Loucy (cell line): ENCODE measurements around the gene NHP2.

Source experiments
- H2AFZ ChIP-seq: fragments of 200-600 bp; sonication (generic); 2 replicates; pipeline ENCODE4 v1.6.0; 2016; ENCODE audit warnings: antibody characterized with exemption, mild to moderate bottlenecking, low read length, moderate library complexity
- H3F3A ChIP-seq: fragments of 200-600 bp; 2 replicates; pipeline ENCODE4 v1.6.0; 2016; ENCODE audit warnings: antibody characterized with exemption, low read depth, mild to moderate bottlenecking
- H3K27me3 ChIP-seq: fragments of 200-600 bp; sonication (generic); 2 replicates; pipeline ENCODE4 v1.6.1; 2014; ENCODE audit warnings: low read length, mild to moderate bottlenecking; ENCODE audit not compliant: insufficient read depth, poor library complexity, severe bottlenecking
- H3K36me3 ChIP-seq: fragments of 200-600 bp; sonication (generic); 2 replicates; pipeline ENCODE4 v1.6.1; 2016; ENCODE audit warnings: low read length; ENCODE audit not compliant: insufficient read depth
- H3K4me1 ChIP-seq: fragments of 200-600 bp; sonication (generic); 2 replicates; pipeline ENCODE4 v1.5.1; 2014; ENCODE audit warnings: low read length, mild to moderate bottlenecking; ENCODE audit not compliant: insufficient read depth, poor library complexity, severe bottlenecking
- H3K4me2 ChIP-seq: fragments of 200-600 bp; sonication (generic); 2 replicates; pipeline ENCODE4 v1.6.0; 2014; ENCODE audit warnings: antibody characterized with exemption, low read length, low read depth, mild to moderate bottlenecking; ENCODE audit not compliant: poor library complexity, severe bottlenecking
- H3K4me3 ChIP-seq: fragments of 200-600 bp; sonication (generic); 2 replicates; pipeline ENCODE4 v1.5.1; 2014; ENCODE audit warnings: low read length, mild to moderate bottlenecking, mixed read lengths; ENCODE audit not compliant: poor library complexity, severe bottlenecking
- H3K79me2 ChIP-seq: fragments of 200-600 bp; sonication (generic); 2 replicates; pipeline ENCODE4 v1.6.1; 2014; ENCODE audit warnings: low read length; ENCODE audit not compliant: insufficient read depth
- H3K9ac ChIP-seq: fragments of 200-600 bp; sonication (generic); 2 replicates; pipeline ENCODE4 v1.6.0; 2014; ENCODE audit warnings: mild to moderate bottlenecking, low read depth, low read length, moderate library complexity; ENCODE audit not compliant: poor library complexity, severe bottlenecking
- H3K9me2 ChIP-seq: fragments of 200-600 bp; sonication (generic); replicated peaks from 2 replicates; pipeline ENCODE4 v1.6.1; 2016; ENCODE audit warnings: low read depth, low read length, mixed read lengths
- H3K9me3 ChIP-seq: fragments of 200-600 bp; sonication (generic); 2 replicates; pipeline ENCODE4 v1.6.1; 2014; ENCODE audit warnings: mild to moderate bottlenecking, antibody characterized with exemption, low read length, low read depth; ENCODE audit not compliant: insufficient read depth
- H4K20me1 ChIP-seq: fragments of 200-600 bp; sonication (generic); 2 replicates; pipeline ENCODE4 v1.6.0; 2014; ENCODE audit warnings: antibody characterized with exemption, low read length, mild to moderate bottlenecking; ENCODE audit not compliant: insufficient read depth, poor library complexity, severe bottlenecking
- EZH2phosphoT487 ChIP-seq: fragments of 200-600 bp; IDR thresholded peaks from 2 replicates; pipeline ENCODE4 v1.6.1; 2018; ENCODE audit warnings: antibody characterized with exemption, mild to moderate bottlenecking, moderate library complexity, borderline replicate concordance
- TF ChIP-seq, protein P1 (sequence below): fragments of 200-600 bp; sonication (generic); conservative IDR thresholded peaks from 2 replicates; pipeline ENCODE4 v1.5.1; 2014; ENCODE audit warnings: mild to moderate bottlenecking, antibody characterized with exemption, low read length

The NHP2 gene

DNA sequence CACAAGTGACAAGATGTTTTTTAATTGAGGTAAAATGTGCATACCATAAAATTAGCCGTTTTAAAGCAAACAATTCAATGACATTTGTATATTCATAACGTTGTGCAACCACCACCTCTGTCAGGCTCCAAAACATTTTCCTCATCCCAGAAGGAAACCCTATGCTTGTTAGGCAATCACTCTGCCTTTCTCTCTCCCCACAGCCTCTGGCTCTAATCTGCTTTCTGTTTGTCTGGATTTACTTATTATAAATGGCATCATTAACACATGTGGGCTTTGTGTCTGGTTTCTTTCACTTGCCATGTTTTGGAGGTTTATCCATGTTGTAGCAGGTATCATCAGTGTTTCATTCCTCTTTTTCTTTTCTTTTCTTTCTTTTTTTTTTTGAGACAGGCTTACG is 41.8 kb downstream of the NHP2 start:
- H3K4me1 ChIP-seq: peaks cover 10% of the 10 kb centered on the region
- no peaks in the 10 kb centered on the region for H3F3A ChIP-seq
- H3K36me3 ChIP-seq: no peaks in the 10 kb centered on the region
- H3K4me2 ChIP-seq: no peak overlapping the region
- TF ChIP-seq, protein P1, sequence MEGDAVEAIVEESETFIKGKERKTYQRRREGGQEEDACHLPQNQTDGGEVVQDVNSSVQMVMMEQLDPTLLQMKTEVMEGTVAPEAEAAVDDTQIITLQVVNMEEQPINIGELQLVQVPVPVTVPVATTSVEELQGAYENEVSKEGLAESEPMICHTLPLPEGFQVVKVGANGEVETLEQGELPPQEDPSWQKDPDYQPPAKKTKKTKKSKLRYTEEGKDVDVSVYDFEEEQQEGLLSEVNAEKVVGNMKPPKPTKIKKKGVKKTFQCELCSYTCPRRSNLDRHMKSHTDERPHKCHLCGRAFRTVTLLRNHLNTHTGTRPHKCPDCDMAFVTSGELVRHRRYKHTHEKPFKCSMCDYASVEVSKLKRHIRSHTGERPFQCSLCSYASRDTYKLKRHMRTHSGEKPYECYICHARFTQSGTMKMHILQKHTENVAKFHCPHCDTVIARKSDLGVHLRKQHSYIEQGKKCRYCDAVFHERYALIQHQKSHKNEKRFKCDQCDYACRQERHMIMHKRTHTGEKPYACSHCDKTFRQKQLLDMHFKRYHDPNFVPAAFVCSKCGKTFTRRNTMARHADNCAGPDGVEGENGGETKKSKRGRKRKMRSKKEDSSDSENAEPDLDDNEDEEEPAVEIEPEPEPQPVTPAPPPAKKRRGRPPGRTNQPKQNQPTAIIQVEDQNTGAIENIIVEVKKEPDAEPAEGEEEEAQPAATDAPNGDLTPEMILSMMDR: no peak
- no peak for TF ChIP-seq EZH2phosphoT487
- peaks cover 27% of the 10 kb centered on the region; the same call in 1 of the 2 replicates for H3K79me2 ChIP-seq
- H3K9me3 ChIP-seq: no peaks in the 10 kb centered on the region
- H2AFZ ChIP-seq: no peak overlapping the region
- no peaks in the 10 kb centered on the region for H3K9me2 ChIP-seq
- no peak overlapping the region for H3K4me3 ChIP-seq
- no peaks in the 10 kb centered on the region for H4K20me1 ChIP-seq
- no peaks in the 10 kb centered on the region for H3K27me3 ChIP-seq
- H3K9ac ChIP-seq: no peak overlapping the region

DNA sequence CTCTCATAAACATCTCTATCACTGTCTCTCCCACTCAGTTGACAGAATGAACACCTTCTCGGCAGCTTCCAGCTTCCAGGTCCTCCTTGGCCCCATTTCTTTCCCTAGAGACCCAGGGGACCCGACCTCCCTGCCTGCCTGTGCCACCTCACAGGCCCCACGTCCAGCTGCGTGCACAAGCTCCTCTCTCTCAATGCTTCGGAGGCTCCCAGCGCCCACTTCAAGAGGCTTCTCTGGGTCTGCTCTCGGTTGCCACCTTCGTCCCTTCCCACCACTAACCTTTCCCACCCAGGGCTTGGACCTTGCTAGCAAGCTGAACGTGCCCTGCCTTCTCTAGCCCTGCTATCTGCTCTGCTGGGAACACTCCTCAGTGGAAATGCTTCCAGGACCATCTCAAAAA is 43.2 kb downstream of the NHP2 start:
- H3K4me2 ChIP-seq: no peak overlapping the region
- no peak overlapping the region for H3K4me3 ChIP-seq
- peaks cover 2% of the 10 kb centered on the region for H3K4me1 ChIP-seq
- no peaks in the 10 kb centered on the region for H3K27me3 ChIP-seq
- H3K9me2 ChIP-seq: no peaks in the 10 kb centered on the region
- no peak overlapping the region for H2AFZ ChIP-seq
- H3K79me2 ChIP-seq: peaks cover 15% of the 10 kb centered on the region; the same call in 1 of the 2 replicates
- no peaks in the 10 kb centered on the region for H4K20me1 ChIP-seq
- no peaks in the 10 kb centered on the region for H3K9me3 ChIP-seq
- H3K36me3 ChIP-seq: no peaks in the 10 kb centered on the region
- no peaks in the 10 kb centered on the region for H3F3A ChIP-seq
- H3K9ac ChIP-seq: no peak overlapping the region
- TF ChIP-seq, protein P1: no peak
- no peak for TF ChIP-seq EZH2phosphoT487

DNA sequence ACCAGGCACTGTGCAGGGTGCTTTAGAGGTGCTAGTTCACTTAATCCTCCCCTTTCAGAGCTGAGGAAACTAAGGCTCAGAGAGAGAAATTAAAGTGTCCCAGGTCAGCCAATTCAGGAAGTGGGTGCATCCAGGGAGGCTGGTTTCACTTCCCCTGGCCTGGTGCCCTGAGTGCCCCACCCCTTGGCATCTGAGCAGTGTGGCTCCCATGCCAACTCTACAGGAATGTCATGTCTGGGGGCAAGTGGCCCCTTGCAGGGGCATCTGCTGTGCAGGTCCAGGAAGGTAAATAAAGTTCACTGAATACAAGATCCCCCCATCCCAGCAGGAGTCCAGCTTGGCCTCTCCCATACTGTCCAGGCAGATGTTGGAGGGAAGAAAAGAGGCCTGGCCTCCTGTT is 44.7 kb downstream of the NHP2 start:
- H3K4me1 ChIP-seq: no peaks in the 10 kb centered on the region
- no peaks in the 10 kb centered on the region for H3K27me3 ChIP-seq
- no peaks in the 10 kb centered on the region for H3K36me3 ChIP-seq
- no peaks in the 10 kb centered on the region for H3K9me2 ChIP-seq
- H4K20me1 ChIP-seq: no peaks in the 10 kb centered on the region
- no peaks in the 10 kb centered on the region for H3K9me3 ChIP-seq
- TF ChIP-seq, protein P1: no peak
- no peak for TF ChIP-seq EZH2phosphoT487
- H3K79me2 ChIP-seq: peaks cover under 1% of the 10 kb centered on the region; the same call in 1 of the 2 replicates
- no peaks in the 10 kb centered on the region for H3F3A ChIP-seq
- H3K4me2 ChIP-seq: no peak overlapping the region
- no peak overlapping the region for H3K9ac ChIP-seq
- H2AFZ ChIP-seq: no peak overlapping the region
- H3K4me3 ChIP-seq: no peak overlapping the region
